GM23338 (cell line): ENCODE data around the gene MTCL1.

Experiments
- CREB1 ChIP-seq: fragments of 250-450 bp; sonication (Bioruptor Pico); IDR thresholded peaks from 2 replicates; pipeline ENCODE4 v1.5.0; 2020; ENCODE audit warnings: low read depth, mild to moderate bottlenecking, moderate library complexity
- EZH2 ChIP-seq: fragments of 200-600 bp; sonication (generic); IDR thresholded peaks from one replicate; pipeline ENCODE4 v1.8.0; 2017; ENCODE audit warnings: antibody characterized with exemption, mild to moderate bottlenecking, low read depth; ENCODE audit not compliant: unreplicated experiment
- EZH2phosphoT487 ChIP-seq: fragments of 200-600 bp; sonication (generic); IDR thresholded peaks from one replicate; pipeline ENCODE4 v1.8.1; 2018; ENCODE audit warnings: antibody characterized with exemption; ENCODE audit not compliant: unreplicated experiment
- POLR2AphosphoS5 ChIP-seq: IDR thresholded peaks from 2 replicates; pipeline ENCODE4 v1.6.1; 2016; ENCODE audit warnings: antibody characterized with exemption, low read depth
- REST ChIP-seq: IDR thresholded peaks from one replicate; pipeline ENCODE4 v1.6.1; 2018; ENCODE audit warnings: antibody characterized with exemption; ENCODE audit not compliant: unreplicated experiment
- ZNF331 ChIP-seq: fragments of 250-450 bp; sonication (Bioruptor Pico); IDR thresholded peaks from 2 replicates; pipeline ENCODE4 v1.5.0; 2020; ENCODE audit warnings: low read depth, mild to moderate bottlenecking, moderate library complexity
- TF ChIP-seq, protein P1 (sequence below), 2 experiments: fragments of 200-600 bp in 1 of 2; sonication (generic) in 1 of 2; conservative IDR thresholded peaks; 2 replicates each; pipeline versions ENCODE4 v1.5.1 to v1.6.1; 2016 to 2017; ENCODE audit warnings: antibody characterized with exemption in 2 of 2, low read depth in 2 of 2, mild to moderate bottlenecking in 2 of 2, moderate library complexity in 1 of 2
- TF ChIP-seq, protein P2 (sequence below): IDR thresholded peaks from 2 replicates; pipeline ENCODE4 v1.6.1; 2016; ENCODE audit warnings: antibody characterized with exemption

DNA sequence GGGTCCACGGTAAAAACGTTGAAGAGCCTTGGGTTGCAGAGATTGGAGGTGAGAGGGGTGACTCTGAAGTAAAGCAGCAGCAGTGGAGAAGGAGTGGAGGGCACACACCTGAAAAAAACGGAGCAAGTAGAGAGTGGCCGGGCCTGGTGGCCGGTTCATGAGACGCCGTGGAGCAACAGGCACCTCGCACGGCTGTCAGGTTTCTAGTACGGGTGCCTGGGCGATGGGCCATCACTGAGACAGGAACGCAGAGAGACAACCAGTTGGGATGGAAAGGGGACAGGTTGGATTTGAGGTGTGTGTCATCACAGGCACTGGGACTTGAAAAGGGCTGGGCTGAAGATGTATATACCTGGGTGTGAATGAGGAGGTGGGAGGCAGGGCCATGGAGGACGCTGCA is 104.2 kb downstream of the MTCL1 start:
- TF ChIP-seq CREB1 (CRISPR knock-in tag) (no peak), REST (no peak), EZH2 (no peak), EZH2phosphoT487 (no peak), POLR2AphosphoS5 (no peak), ZNF331 (no peak)
- TF ChIP-seq, protein P1, sequence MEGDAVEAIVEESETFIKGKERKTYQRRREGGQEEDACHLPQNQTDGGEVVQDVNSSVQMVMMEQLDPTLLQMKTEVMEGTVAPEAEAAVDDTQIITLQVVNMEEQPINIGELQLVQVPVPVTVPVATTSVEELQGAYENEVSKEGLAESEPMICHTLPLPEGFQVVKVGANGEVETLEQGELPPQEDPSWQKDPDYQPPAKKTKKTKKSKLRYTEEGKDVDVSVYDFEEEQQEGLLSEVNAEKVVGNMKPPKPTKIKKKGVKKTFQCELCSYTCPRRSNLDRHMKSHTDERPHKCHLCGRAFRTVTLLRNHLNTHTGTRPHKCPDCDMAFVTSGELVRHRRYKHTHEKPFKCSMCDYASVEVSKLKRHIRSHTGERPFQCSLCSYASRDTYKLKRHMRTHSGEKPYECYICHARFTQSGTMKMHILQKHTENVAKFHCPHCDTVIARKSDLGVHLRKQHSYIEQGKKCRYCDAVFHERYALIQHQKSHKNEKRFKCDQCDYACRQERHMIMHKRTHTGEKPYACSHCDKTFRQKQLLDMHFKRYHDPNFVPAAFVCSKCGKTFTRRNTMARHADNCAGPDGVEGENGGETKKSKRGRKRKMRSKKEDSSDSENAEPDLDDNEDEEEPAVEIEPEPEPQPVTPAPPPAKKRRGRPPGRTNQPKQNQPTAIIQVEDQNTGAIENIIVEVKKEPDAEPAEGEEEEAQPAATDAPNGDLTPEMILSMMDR (conservative IDR thresholded peaks at IDR 0.05; ENCODE audit: low read depth in 2 of 2) = no peak
- TF ChIP-seq, protein P2, sequence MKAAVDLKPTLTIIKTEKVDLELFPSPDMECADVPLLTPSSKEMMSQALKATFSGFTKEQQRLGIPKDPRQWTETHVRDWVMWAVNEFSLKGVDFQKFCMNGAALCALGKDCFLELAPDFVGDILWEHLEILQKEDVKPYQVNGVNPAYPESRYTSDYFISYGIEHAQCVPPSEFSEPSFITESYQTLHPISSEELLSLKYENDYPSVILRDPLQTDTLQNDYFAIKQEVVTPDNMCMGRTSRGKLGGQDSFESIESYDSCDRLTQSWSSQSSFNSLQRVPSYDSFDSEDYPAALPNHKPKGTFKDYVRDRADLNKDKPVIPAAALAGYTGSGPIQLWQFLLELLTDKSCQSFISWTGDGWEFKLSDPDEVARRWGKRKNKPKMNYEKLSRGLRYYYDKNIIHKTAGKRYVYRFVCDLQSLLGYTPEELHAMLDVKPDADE = no peak
